HG02678 (cell line): ENCODE data around the gene CDKN1C.
"Not testable (repeated sequence)": the region's sequence is repeated elsewhere in the genome, so short reads cannot be mapped to it uniquely, and the experiment has no call there.

Experiments used
- ATAC-seq: cut with Tn5 transposase; IDR thresholded peaks from one replicate; pipeline ENCODE4 v1.9.1; 2021; ENCODE audit warnings: mild to moderate bottlenecking, moderate library complexity; ENCODE audit not compliant: unreplicated experiment

Gene CDKN1C

DNA sequence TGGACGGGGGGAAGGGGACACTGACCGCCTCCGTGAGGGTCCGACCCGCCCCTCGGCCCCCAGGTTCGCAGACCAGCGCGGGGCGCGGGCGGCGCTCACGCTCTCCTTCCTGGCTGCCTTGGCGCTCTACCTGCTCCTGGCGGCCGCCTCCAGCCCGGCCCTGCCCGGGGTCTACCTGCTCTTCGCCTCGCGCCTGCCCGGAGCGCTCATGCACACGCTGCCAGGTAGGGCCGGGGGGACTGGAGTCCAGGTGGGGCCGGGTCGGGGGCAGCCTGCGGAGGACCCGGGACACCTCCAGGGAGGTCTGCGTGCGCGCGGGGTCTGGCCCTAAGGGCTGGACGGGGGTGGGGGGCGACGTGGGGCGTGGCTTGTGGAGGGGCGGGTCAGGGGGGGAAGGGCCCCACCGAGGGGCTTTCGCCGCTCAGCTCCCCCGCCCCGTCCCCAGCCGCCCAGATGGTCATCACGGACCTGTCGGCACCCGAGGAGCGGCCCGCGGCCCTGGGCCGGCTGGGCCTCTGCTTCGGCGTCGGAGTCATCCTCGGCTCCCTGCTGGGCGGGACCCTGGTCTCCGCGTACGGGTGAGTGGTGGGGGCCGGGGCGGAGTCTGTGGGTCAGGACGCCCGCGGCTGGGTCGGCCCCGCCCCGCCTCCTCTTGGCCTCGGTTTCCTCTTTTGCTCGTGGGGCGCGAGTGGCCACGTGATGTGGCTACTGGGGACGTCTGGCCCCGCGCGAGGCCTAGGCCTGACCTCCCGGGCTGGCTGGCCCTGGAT, 23.7 kb upstream of the CDKN1C start:
- no peak for ATAC-seq

DNA sequence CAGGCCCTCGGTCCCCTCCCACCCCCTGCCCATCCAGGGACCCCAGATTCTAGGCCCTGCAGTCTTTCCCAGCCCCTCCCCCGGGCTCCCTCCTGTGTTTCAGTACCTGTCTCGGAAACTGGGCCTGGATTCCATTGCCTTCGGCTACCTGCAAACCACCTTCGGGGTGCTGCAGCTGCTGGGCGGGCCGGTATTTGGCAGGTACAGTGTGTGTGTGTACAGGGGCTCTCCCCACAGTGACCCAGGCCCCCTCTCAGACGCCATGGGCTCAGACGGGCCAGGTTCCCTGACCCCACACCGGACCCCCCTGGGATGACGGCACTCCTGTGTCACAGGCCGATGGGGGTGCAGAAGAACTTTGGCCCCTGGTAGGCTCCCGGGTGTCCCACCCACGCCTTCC, 22.6 kb upstream of the CDKN1C start:
- ATAC-seq: no peak

DNA sequence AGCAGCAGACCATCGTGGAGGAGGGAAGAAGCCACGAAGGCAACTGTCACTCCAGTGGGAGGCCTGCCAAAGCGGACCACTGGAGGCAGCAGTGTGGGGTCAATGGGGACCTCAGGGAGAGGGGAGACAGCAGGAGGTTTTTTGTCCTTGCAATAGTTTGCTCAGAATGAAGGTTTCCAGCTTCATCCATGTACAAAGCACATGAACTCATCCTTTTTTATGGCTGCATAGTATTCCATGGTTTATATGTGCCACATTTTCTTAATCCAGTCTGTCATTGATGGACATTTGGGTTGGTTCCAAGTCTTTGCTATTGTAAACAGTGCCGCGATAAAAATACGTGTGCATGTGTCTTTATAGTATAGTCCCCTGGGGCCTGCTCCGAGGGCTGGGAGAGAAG, 19.7 kb upstream of the CDKN1C start:
- ATAC-seq: not testable (repeated sequence)

DNA sequence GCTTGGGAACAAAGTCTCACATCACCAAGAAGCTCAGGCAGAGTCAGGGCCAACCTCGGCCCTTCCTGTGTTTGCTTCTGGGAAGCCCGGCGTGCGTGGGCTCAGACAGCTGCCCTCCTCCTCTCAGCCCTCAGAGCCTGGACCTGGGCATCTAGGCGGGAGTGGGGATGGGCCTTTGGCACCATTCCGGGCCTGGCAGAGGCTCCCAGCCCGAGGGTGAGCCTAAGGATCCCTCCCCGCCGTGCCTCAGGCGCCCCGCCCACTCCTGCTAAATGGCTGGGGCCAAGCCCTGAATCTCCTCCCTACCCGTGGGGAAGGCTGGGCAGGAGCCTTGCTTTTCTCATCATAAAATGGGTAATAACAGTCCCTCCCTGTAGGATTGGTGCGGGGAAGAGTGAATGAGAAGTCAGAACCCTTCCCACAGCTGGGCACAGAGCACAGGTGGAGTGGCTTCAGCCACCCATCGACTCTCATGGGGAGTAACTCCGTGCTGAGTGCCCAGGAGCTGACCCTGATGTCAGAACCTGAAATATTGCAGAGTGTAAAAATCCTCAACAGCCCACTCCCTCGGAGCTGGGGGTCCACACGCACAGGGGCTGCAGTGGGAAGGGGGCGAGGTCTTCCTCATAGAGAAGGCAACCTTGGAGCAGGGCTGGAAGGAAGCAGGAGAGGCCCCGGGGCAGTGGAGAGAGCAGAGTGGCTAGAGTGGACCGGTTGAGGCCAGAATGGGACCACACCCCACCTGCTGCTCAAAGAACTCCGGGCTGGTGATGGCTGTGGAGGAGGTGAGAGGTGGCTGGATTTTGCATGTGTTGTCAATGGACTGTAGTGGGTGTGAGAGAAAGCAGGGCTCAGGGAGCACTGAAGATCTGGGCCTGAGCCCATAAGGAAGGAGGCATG, 18.8 kb upstream of the CDKN1C start:
- no peak for ATAC-seq

DNA sequence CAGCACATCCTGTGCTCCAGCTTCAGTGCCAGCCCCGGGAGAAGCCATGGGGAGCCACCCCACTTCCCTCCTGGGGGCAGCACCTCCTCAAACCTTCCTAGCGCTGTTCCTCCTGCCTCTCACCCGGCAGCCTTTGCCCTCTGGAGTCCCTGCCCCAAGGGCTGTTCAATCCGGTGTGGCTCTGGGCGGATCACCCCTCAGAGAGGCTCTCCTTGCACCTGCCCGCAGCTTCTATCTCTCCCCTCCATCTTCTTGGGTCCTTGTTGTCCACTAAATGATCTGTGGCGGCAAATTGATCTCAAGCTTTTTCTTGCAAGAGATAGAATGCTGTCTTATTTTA, 18.1 kb upstream of the CDKN1C start:
- no peak for ATAC-seq

DNA sequence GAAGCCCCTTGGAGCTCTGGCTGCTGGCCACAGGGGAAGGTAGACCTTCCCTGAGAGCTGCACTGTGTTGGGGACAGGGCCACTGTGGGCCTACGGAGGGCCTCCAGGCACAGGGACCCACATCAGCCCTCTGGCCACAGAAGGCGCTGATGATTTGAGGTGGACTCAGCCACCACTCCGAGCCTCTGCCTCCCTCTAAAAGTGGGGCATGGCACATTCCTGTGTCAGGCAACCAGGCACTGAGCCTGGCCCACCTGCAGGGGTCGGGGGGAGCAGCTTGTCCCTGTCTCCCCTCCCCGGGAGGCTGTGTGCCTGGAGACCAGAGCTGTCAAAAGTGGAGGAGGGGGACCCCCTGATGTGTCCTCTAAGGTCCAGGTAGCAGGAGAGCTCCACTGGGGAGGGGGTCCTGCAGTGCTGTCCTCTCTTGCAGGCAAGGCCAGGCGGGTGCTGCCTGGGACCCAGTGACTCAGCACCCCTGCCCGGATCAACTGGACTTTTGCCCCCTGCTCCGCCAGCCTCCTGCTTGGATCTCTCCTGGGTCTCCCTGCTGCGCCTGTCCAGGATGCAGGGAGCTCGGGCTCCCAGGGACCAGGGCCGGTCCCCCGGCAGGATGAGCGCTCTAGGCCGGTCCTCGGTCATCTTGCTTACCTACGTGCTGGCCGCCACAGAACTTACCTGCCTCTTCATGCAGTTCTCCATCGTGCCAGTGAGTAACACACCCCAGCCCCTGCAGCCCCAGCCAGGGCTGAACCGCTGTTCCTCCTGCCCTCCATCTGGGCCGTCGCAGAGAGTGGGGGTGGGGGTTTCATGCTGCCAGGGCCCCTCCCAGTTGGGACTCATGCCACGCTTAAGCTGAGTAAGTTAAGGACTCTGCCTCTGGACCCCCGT, 17.5 kb upstream of the CDKN1C start:
- no peak for ATAC-seq

DNA sequence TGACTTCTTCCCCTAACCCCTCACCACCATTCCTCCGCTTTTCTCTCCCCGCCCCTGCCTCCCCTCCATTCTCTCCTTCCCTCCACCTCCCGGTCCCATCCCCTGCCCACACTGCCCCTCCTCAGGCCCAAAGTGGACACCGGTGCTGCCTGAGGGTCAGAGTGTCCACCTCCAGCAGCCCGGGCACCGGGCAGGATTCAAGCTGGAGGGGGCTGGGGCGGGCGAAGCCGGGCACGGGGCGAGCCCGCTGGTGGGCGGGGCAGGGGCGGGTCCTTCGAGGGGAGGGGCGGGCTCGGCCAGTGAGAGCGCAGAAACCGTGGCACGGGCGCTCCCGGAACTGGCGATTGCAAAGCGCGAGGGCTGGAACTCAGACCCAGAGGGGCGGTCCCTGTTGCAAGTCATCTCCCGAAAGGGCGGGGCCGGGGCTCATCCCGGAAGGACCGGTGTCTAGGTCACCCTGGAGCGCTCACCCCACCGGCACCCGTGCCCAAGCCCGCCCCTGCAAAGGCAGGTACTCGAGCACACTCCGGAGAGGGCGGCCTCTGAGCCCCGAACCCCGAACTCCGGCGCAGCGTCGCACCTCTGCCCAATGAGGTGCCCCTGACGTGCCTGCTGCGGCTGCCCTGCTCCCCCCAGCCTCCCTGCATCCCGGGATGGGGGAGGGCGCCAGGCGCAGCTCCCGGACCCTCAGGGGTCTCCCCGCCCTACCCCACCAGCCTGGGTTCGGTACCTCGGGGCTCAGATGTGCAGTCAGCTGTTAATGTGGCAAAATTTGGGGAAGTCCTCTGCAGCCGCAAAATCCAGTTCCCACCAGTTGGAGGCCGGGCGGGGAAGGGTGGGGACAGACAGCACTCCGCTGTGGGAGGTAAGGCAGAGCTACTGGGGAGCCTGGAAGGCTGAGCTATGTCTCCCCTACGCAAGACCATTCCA, 16.5 kb upstream of the CDKN1C start:
- peak; percentile 96 for ATAC-seq

DNA sequence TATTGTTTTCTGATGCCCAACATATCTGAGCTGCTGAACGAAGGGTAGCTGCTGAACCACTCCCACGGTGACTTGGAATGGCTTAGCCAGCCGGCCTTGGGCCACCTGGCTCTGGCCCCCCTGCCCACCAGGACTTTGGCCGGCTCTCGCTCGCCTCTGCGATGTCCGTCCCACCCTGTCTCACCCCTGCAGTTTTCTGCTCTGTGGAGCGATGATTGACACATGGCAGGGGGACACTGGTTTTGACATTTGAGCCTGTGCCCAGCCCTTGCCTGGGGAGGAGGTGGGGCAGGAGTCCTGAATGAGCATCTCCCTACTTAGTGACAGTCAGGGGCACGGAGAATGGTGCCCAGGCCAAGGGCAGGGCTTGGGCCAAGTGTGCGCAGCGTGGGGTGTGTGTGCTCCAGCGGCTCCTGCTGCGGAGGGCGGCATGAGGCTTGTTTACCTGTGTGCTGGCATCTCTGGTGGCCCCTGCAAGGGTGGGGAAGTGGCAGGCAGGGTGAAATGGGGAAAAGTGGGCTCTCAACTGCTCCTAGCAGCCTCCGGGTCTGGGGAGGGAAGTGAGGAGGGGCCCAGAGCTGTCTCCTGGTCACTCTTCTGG, 15.7 kb upstream of the CDKN1C start:
- ATAC-seq: no peak

DNA sequence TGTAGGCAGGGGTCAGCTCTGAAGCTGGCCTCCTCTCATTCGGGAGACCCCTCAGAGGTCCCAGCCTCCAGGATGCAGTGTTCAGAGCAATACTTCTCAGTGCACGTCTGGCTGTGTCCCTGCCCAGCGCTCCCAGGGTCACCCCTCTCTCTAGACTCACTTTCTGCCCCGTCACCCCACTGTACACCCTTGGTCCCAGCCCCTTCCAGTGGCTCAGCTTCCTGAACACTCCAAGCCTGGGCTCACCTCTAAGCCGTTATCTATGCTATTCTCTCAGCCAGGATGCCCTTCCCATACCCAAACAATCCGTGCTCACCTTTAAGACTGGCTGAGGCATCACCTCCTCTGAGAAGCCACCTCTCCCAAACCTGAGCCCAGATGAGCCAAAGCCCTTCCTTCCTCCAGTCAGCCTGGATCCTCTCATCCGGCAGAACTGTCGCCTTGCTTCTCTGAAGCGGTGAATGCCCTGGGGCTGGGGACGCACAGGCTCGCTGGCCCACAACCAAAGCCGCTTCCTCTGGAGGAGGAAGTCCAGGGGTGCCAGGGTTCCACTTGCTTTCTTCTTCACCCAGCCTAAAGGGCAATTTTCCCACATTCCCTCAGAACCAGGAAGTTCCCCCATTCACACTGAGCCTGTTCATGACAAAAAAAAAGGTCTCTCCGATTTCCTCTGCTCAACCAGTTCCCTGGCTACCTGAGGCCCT, 13.7 kb upstream of the CDKN1C start:
- no peak for ATAC-seq

DNA sequence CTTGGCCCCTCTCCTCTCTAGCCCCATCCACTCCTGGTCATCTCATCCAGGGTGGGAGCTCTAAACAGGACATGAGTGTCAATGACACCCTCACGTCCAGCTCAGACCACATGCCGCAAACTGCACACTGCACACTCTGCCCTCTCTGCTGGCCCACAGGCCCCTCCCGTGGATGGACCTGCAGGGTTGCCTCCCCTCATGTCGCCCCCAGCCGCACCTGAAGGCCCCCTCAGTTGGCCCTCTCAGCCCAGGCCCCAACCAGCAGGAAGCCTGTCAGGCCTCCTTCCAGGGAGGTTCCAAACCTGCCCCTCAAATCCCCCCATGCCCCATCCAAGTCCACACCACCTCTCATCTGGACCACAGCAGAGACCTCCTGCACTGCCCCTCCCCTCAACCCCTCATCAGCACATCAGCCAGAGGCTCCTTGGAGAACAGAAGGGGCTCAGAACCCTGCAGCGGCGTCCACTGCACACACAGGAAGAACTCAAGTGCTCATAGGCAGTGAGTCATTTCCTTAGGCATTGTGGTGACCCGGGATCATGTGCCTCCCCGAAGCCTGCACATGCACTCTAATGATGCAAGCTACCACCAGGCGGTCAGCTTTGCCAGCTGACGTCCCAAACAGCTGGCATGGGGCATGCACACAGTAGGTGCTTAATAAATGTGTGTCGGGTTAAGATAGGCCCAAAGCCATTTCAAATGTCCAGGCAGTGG, 12.9 kb upstream of the CDKN1C start:
- ATAC-seq: peak; percentile 26

DNA sequence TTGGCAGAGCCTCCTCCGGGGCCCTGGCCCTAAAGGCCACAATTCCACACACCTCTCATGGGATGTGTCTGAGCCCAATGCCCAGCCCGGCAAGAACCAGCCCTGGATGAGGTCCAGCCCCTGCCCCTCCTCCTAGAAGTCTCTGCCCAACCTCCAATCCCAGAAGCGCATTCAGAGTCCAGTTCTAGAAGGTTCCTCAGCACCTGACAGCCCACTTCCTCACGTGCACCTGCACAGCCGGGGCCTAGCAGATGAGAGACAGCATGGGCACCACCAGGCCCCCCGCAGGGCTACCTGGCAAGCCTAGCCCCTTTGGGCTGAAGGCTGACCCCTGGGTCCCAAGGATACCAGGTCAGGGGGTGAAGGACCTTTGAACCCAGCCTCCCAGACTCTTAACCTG, 11.5 kb upstream of the CDKN1C start:
- no peak for ATAC-seq

DNA sequence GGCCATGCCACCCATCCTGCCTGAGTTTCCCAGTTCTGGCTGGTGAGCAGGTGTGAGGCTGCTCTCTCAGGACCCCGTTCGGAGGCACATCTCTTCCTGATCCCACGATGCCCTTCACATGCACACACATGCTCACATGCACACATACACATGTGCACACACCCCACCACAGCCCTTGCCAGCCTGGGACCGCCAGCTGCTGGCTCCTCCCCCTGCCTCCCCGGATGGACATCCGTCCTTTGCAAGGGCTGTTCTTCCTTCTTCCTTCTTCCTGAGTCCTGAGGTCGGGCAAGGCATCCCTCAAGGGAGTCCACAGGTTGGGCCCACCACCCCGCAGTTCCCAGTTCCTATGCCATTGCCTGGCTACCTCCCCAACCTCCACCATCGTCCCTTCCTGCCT, 10.5 kb upstream of the CDKN1C start:
- no peak for ATAC-seq

DNA sequence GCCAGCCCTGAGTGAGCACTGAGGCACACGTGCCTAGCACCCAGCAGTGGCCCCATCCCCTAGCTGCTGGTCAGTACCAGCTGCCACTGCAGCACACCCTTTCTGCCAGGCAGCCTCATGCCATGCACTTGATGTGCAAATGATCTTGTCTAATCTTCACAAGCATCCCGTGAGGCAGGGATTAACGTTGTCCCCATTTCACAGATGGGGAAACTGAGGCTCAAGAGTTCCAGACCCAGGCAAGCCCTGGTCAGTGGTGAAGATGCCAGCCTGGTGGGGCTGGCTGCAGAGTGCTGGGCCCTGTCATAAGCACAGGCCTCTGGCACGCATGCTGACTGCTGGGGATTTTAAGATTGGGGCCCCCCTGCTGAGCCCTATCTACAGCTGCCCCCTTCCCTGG, 8.4 kb upstream of the CDKN1C start:
- ATAC-seq: no peak

DNA sequence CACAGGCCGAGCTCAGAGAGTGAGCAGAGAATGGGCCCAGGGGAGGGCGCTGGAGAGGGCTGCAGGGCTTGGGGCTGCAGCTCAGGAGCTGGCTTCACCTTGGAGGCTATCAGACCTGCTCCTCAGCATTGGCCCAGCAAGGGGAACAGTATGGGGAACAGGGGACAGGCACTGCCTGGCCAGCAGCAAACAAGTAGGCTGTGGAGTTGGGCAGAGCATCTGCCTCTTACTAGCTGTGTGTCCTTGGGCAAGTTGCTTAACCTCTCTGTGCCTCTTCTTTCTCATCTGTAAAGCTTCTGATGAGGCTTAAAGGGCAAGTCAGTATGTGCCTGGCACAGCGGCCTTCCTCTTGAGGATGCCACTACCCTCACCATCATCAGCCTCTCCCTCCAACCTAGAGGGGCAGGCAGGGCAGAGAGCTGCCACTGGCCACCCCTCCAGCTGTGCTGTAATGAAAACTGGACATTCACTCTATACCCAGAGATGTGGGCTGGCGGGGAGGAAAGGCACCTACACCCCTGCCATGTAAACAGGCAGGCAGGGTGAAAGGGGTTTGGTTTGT, 7.5 kb upstream of the CDKN1C start:
- no peak for ATAC-seq

DNA sequence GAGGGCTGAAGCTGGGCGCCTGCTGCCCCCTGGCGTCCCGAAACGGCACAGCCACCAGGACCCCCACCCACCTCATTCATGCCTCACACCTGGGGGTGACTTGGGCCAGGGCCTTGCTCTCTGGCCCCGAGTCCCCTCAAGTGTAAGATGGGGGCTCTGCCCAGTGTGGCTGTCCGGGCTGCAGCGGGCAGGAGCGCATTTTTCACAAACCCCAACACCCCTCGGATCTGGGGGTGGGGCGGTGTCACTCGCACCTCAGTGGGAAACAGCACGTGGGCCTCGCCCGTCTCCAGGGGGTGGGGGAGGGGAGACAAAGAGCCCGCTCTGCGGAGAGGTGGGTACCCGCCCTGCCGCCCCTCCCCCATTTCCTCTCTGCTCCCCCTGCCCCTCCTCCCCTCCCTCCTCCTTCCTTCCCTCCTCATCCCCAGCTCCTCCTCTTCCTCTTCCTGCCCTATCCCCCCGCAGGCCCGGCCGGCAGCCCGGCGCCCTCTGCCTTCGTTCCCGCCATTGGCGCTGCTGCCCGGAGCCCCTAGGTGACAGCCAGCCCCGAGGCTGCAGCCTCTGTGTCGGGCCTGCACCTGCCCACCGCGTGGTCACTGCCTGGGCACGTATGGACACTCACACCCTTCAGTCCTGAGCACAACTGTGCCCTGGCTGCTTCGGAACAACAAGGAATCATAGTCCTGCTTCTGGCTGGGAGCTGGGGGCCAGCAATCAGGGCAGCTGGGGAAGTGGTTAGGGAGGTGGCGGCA, 6.8 kb upstream of the CDKN1C start:
- ATAC-seq: no peak

DNA sequence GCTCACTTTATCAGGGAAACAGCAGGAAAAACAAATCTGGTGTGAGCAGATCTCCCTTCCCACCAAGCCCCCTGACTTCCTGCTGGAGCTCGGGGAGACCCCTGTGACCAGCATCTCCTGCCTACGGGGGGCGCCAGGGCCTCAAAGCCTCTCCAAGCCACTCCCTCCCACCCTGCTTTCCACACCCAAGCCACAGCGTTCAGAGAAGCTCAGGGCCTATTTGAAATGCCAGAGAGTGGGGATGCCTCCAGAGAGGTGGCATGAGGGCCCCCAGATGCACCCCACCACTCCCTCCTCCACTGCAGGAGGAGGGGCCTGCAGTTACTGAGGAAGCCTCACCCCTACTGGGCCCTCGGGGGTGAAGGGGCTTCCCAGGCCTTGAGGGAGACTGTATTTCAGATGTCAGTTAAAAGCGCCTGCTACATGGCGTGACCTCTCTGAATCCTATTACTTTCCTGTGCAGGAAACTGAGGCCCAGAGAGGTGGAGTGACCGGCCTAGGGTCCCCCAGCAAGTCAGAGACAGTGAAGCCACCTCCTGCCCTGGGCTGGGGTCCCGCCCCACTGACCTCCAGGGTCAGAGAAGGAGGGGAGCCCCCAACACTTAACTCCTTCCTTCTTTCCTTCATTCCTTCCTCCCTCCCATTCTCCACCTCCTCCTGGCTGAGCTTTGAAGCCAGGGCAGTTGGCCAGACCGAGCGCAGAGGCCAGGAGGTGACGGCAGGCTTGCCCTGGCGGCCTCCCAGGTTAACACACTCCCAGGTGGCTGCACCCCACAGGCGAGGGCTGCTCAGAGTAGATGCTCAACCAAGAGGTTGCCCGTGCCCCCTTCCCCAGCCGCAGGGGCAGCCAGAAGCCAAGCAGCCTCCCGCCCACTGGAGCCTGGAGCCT, 6.0 kb upstream of the CDKN1C start:
- no peak for ATAC-seq
